Ishikawa (cell line): ENCODE measurements around the gene RBPMS2.

Source experiments
- CEBPB ChIP-seq: IDR thresholded peaks from 2 replicates; pipeline ENCODE4 v1.6.1; 2012
- CREB1 ChIP-seq: IDR thresholded peaks from 2 replicates; pipeline ENCODE4 v1.6.1; 2012; ENCODE audit warnings: low read depth
- EGR1 ChIP-seq: IDR thresholded peaks from 2 replicates; pipeline ENCODE4 v1.6.1; 2012
- EP300 ChIP-seq: IDR thresholded peaks from 2 replicates; pipeline ENCODE4 v1.6.1; 2012; ENCODE audit warnings: borderline replicate concordance
- FOXM1 ChIP-seq: IDR thresholded peaks from 2 replicates; pipeline ENCODE4 v1.6.1; 2012; ENCODE audit warnings: low read depth, borderline replicate concordance
- NFIC ChIP-seq: IDR thresholded peaks from 2 replicates; pipeline ENCODE4 v1.6.1; 2012
- RAD21 ChIP-seq: IDR thresholded peaks from 2 replicates; pipeline ENCODE4 v1.6.1; 2012; ENCODE audit warnings: low read depth
- REST ChIP-seq: IDR thresholded peaks from 2 replicates; pipeline ENCODE4 v1.6.1; 2012; ENCODE audit warnings: low read depth, mild to moderate bottlenecking
- TAF1 ChIP-seq: IDR thresholded peaks from 2 replicates; pipeline ENCODE4 v1.6.1; 2012; ENCODE audit warnings: low read depth, mild to moderate bottlenecking
- TCF12 ChIP-seq: IDR thresholded peaks from 2 replicates; pipeline ENCODE4 v1.6.1; 2012; ENCODE audit warnings: low read depth
- TEAD4 ChIP-seq: IDR thresholded peaks from 2 replicates; pipeline ENCODE4 v1.6.1; 2012
- USF1 ChIP-seq: IDR thresholded peaks from 2 replicates; pipeline ENCODE4 v1.6.1; 2012
- YY1 ChIP-seq: IDR thresholded peaks from 2 replicates; pipeline ENCODE4 v1.6.1; 2012; ENCODE audit warnings: low read depth
- ZBTB7A ChIP-seq: IDR thresholded peaks from 2 replicates; pipeline ENCODE4 v1.6.1; 2012; ENCODE audit warnings: low read depth
- TF ChIP-seq, protein P1 (sequence below): IDR thresholded peaks from 2 replicates; pipeline ENCODE4 v1.6.1; 2012

The RBPMS2 gene

DNA sequence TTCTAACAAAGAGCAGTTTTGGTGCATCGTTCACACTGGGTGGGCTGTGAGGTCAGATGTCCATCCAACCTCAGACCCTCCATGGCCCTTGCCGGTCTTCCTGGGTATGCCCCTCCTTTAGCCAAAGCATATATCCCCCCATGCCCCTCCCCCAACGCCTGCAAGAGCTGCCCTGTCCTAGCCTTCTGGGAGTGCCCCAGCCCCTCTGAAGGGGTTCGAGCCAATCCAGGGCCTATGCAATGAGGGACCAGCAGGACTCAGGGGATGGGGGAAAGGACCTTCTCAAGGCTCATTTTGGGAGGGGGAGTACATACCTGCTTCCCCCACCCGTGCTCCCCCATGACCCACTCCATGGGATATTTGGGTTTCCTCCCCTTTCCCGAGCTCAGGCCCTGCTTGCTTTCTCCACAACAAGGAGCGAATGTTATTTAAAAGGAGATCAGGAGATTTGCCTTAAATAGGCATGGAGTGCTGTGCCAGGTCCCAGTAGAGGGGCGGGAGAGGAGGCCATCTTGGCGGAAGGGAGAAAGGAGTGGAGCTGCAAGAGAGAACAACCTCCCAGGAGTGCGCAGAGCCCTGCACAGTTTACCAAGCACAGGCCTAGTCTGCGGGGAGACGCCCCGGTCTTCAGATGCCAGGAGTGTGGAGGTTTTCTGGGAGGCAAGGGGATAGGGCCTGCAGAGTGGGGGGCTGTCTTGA lies 31.8 kb upstream of the RBPMS2 start:
- TF ChIP-seq RAD21 (no peak), REST (no peak), EP300 (no peak), ZBTB7A (no peak), CEBPB (no peak), TEAD4 (no peak), EGR1 (no peak), TAF1 (no peak)

DNA sequence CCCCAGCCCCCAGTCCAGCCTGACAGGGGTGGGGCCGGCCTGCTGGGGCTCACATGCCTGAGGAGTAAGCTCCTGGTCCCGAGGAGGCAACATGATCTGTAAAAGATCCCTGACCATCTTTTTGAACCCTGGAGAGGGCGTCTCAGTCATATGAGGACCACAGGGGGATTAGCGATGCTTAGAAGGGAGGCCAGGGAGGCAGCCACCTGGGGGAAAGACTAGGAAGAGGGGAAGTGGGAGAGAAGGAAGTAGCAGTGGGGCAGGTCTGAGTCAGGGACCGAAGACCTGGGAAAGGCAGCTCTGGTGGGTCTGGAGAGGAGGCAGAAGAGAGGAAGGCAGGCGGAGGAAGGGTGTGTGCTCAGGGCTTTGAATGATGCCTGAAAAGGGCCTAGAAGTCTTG lies 31.1 kb upstream of the RBPMS2 start:
- no peak for TF ChIP-seq TEAD4
- no peak for TF ChIP-seq CEBPB
- TF ChIP-seq TCF12, result no peak

- TF ChIP-seq YY1 (no peak), CEBPB (no peak), CREB1 (no peak), ZBTB7A (no peak), NFIC (no peak), FOXM1 (no peak), TEAD4 (no peak), EGR1 (no peak), REST (no peak), TCF12 (no peak), RAD21 (no peak), EP300 (no peak), USF1 (no peak), TAF1 (no peak)
- TF ChIP-seq, protein P1, sequence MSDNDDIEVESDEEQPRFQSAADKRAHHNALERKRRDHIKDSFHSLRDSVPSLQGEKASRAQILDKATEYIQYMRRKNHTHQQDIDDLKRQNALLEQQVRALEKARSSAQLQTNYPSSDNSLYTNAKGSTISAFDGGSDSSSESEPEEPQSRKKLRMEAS, result no peak
Measured at GRCh38 chr15:64804619-64805018, 29.2 kb upstream of the RBPMS2 start.

- TF ChIP-seq NFIC, result no peak
- TF ChIP-seq FOXM1, result no peak
Measured at GRCh38 chr15:64803526-64803925, 28.1 kb upstream of the RBPMS2 start.

DNA sequence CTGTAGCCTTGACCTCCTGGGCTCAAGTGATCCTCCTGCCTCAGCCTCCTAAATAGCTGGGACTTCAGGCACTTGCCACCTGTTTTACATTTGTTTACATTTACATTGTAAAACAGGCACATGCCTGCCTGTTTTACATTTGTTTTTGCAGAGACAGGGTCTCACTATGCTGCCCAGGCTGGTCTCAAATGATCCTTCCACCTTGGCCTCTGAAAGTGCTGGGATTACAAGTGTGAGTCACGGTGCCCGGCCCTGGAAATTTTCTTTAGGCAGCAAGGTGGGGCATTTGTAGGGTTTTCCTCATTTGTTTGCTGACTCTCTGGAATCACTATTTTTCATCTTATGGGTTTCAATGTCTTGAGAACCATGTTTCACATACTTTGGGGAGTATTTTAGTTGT lies 25.1 kb upstream of the RBPMS2 start:
- TF ChIP-seq, protein P1, result no peak
- TF ChIP-seq YY1 (no peak), CREB1 (no peak), REST (no peak), FOXM1 (no peak), TCF12 (no peak), EP300 (no peak), USF1 (no peak), CEBPB (no peak), ZBTB7A (no peak), NFIC (no peak), RAD21 (no peak)
